HG03280 (cell line): Measurements from ENCODE around the gene PAOX.
"Not testable (repeated sequence)": the region's sequence is repeated elsewhere in the genome, so short reads cannot be mapped to it uniquely, and the experiment has no call there.

Source experiments
- ATAC-seq: cut with Tn5 transposase; IDR thresholded peaks from one replicate; pipeline ENCODE4 v1.9.1; 2021; ENCODE audit warnings: mild to moderate bottlenecking, moderate library complexity; ENCODE audit not compliant: unreplicated experiment

PAOX gene

DNA sequence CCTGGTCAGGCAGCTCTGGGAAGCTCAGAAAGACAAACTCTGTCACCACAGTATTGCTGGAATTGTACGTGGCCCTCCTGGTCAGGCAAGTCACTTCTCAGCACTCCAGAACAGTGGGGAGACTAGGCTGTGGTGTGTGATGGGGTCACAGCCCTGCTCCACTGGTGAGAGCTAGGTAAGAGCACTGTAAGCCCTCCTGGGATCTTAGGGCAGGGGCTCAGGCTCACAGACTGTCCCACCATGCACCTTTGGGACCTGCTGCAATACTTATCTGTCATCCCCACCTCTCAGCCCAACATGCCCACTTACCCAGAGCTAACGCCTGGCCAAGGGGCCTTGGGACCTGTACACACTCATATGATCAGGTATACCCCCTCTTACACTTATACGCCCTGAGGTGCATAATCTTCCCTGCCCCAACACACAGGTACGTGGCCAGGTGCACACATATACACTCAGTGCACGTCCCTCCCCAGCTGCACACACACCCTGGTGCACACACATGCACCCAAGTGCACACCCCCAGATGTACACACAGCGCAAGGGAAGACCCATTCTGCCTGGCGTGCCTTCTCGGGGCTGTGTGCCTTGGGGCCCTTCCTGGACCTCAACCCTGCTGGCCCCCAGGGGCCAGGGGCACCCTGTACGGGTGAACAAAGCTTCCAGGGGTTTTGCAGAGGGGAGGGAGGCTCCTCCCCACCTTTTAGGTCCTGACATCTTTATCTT is 53.0 kb downstream of the PAOX start:
- ATAC-seq = not testable (repeated sequence)

GRCh38 chr10:133432789-133433188 is 53.7 kb downstream of the PAOX start:
- not testable (repeated sequence) for ATAC-seq

- no peak for ATAC-seq
These were observed 59.7 kb downstream of the PAOX start for GRCh38 chr10:133438711-133439273.

- ATAC-seq = no peak
These were observed 60.7 kb downstream of the PAOX start for GRCh38 chr10:133439517-133440461.

GRCh38 chr10:133440633-133441285 is 61.7 kb downstream of the PAOX start:
- no peak for ATAC-seq
